Thymus (tissue), 11 donors: ENCODE data around the gene QSOX2. TPM values are rescaled to one million over a fixed set of nuclear protein-coding genes. Genes with fewer than 3 reads are reported as not detected.

ENCODE experiments used
- DNase-seq, 9 donors: peaks; one replicate each; pipeline ENCODE4 v3.0.0-alpha.2; 2013; ENCODE audit warnings: low spot score in 9 of 9, low read depth in 6 of 9, missing footprints in 1 of 9
- H3K27ac ChIP-seq, 2 donors: one replicate each; pipeline ENCODE4 v1.5.1; 2013; ENCODE audit warnings: control low read depth in 1 of 2, low read depth in 1 of 2, low read length in 1 of 2, mild to moderate bottlenecking in 1 of 2, moderate library complexity in 1 of 2
- H3K27me3 ChIP-seq, 2 donors: one replicate each; pipeline ENCODE4 v1.5.1; 2013; ENCODE audit warnings: low read length in 1 of 2; ENCODE audit not compliant: control insufficient read depth in 2 of 2, insufficient read depth in 1 of 2
- H3K36me3 ChIP-seq, 2 donors: one replicate each; pipeline ENCODE4 v1.5.1; 2013; ENCODE audit warnings: low read length in 1 of 2, mild to moderate bottlenecking in 1 of 2, moderate library complexity in 1 of 2; ENCODE audit not compliant: control insufficient read depth in 2 of 2, insufficient read depth in 2 of 2
- H3K4me1 ChIP-seq, 2 donors: one replicate each; pipeline ENCODE4 v1.5.1; 2013; ENCODE audit warnings: low read length in 2 of 2; ENCODE audit not compliant: control insufficient read depth in 2 of 2, insufficient read depth in 2 of 2
- H3K4me3 ChIP-seq, 2 donors: one replicate each; pipeline ENCODE4 v1.5.1; 2013; ENCODE audit warnings: low read length in 2 of 2, control low read depth in 1 of 2, mild to moderate bottlenecking in 1 of 2
- H3K9me3 ChIP-seq, 2 donors: one replicate each; pipeline ENCODE4 v1.5.1; 2013; ENCODE audit warnings: low read length in 1 of 2, mild to moderate bottlenecking in 1 of 2; ENCODE audit not compliant: control insufficient read depth in 2 of 2, insufficient read depth in 1 of 2
- WGBS: extraction: QIAGEN DNeasy Blood & Tissue Kit; methylation state at CpG from one replicate; pipeline ENCODE4 v1.1.7; 2013; 5-methylcytosine and 5-hydroxymethylcytosine counted together
- polyA plus RNA-seq: library from polyadenylated mRNA; stranded (reverse); fragments of 200-250 nt; gene quantifications from one replicate; pipeline ENCODE4 v1.2.3, GENCODE V29; 2013
- total RNA-seq: library from RNA; stranded (reverse); fragments of 120-200 nt; gene quantifications from one replicate; pipeline ENCODE4 v1.2.4, GENCODE V29; 2013
- donor health status: healthy.

Gene QSOX2
- total and polyA plus RNA-seq, 2 donors = 3.9 to 11.5 TPM

DNA sequence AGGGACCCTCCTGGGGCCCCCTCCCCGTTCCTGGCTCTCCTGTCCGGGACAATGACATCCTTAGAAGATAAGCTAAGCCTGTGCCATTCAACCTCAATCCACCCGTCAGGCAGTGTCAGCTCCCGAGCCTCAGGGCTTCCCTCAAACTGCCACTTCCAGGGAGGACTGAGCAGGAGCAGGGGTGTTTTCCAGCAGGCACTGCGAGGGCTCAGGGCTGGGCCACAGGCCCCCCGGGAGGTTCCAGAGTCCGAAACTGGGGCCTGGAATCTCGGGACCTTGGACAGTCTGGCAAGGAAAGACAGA lies 66.9 kb downstream of the QSOX2 start:
- Histone ChIP-seq H3K27ac (no peak overlapping the region), H3K36me3 (no peaks in the 10 kb centered on the region), H3K9me3 (no peaks in the 10 kb centered on the region), H3K4me1 (no peaks in the 10 kb centered on the region), H3K4me3 (no peak overlapping the region), H3K27me3 (peaks cover 0 to 38% of the 10 kb centered on the region in 2 donors)
- 71% methylated on average over 8 of the region's 8 CpGs for WGBS
- no peak for DNase-seq

- peaks cover 0 to 35% of the 10 kb centered on the region in 2 donors for H3K27me3 ChIP-seq
- no peak overlapping the region for H3K27ac ChIP-seq
- 94% methylated on average over 21 of the region's 21 CpGs for WGBS
- H3K36me3 ChIP-seq = no peaks in the 10 kb centered on the region
- no peaks in the 10 kb centered on the region for H3K4me1 ChIP-seq
- no peak overlapping the region for H3K4me3 ChIP-seq
- DNase-seq = no peak
- H3K9me3 ChIP-seq = no peaks in the 10 kb centered on the region
Measured at GRCh38 chr9:136178061-136178772, 67.4 kb downstream of the QSOX2 start.

- Histone ChIP-seq H3K27me3 (peaks cover 0 to 28% of the 10 kb centered on the region in 2 donors), H3K9me3 (no peaks in the 10 kb centered on the region), H3K4me3 (no peak overlapping the region), H3K36me3 (no peaks in the 10 kb centered on the region), H3K27ac (no peak overlapping the region), H3K4me1 (no peaks in the 10 kb centered on the region)
- WGBS = 96% methylated on average over 14 of the region's 14 CpGs
- no peak for DNase-seq
Measured at GRCh38 chr9:136177224-136177623, 68.4 kb downstream of the QSOX2 start.

DNA sequence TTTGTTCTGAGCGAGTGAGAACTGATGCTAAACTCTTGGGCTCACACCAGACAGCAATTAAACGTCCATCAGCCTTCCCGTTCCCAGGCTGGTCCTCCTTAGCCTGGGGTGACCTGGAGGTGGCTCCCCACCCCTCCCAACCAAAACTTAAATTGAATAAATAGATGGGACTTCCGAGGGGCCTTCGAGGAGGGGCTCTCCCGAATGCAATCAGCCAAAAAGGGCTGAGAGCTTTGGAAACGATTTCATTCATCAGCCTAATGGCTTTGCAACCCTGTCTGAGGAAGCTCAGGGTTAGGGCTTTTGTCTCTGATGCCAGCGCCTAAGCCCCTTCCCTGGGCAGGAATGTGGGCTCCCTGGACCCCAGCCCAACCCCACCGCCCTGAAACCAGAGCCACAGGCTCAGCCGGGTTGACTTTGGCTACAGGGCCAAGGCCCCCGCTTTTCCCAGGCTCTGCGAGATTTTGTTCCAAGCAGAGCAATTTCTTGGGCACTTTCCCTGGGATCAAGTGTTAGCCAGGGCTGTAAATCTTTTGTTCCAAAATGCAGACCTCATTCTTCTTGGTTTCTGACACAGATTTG lies 69.9 kb downstream of the QSOX2 start:
- Histone ChIP-seq H3K27ac (no peak overlapping the region), H3K27me3 (peaks cover 0 to 32% of the 10 kb centered on the region in 2 donors), H3K4me3 (no peak overlapping the region), H3K4me1 (no peaks in the 10 kb centered on the region), H3K9me3 (no peaks in the 10 kb centered on the region), H3K36me3 (no peaks in the 10 kb centered on the region)
- DNase-seq = no peak
- WGBS = 83% methylated on average over 12 of the region's 12 CpGs

GRCh38 chr9:136174779-136175615 lies 70.6 kb downstream of the QSOX2 start:
- Histone ChIP-seq H3K9me3 (no peaks in the 10 kb centered on the region), H3K27me3 (peaks cover 0 to 32% of the 10 kb centered on the region in 2 donors), H3K36me3 (no peaks in the 10 kb centered on the region), H3K27ac (no peak overlapping the region), H3K4me1 (no peaks in the 10 kb centered on the region), H3K4me3 (no peak overlapping the region)
- no peak for DNase-seq
- 78% methylated on average over 8 of the region's 8 CpGs for WGBS

DNA sequence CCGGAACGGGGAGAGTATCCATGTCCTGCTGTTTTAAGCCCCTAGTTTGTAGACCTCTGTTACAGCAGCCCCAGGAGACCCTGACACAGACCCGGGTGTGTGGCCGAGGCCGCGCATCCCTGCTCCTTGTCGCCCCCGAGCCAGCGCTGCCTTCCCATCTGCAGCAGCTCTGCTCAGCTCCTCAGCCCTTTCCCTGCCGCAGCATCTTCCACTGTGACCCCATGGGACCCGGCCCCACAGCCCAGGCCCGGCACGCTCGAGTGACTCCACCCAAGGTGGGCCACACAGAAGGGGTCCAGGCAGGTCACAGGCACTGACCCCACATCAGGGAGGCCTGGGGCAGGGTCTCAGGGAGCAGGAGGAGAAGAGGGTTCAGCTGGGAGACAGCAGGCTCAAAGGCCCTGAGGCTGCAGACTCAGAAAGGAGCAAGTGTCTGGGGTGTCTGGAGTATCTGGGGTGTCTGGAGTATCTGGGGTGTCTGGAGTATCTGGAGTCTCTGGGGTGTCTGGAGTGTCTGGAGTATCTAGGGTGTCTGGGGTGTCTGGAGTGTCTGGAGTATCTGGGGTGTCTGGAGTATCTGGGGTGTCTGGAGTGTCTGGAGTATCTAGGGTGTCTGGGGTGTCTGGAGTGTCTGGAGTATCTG lies 71.8 kb downstream of the QSOX2 start:
- 95% methylated on average over 14 of the region's 14 CpGs for WGBS
- Histone ChIP-seq H3K27ac (no peak overlapping the region), H3K9me3 (no peaks in the 10 kb centered on the region), H3K4me1 (no peaks in the 10 kb centered on the region), H3K4me3 (no peak overlapping the region), H3K36me3 (no peaks in the 10 kb centered on the region), H3K27me3 (peaks cover 0 to 29% of the 10 kb centered on the region in 2 donors)
- DNase-seq = no peak

DNA sequence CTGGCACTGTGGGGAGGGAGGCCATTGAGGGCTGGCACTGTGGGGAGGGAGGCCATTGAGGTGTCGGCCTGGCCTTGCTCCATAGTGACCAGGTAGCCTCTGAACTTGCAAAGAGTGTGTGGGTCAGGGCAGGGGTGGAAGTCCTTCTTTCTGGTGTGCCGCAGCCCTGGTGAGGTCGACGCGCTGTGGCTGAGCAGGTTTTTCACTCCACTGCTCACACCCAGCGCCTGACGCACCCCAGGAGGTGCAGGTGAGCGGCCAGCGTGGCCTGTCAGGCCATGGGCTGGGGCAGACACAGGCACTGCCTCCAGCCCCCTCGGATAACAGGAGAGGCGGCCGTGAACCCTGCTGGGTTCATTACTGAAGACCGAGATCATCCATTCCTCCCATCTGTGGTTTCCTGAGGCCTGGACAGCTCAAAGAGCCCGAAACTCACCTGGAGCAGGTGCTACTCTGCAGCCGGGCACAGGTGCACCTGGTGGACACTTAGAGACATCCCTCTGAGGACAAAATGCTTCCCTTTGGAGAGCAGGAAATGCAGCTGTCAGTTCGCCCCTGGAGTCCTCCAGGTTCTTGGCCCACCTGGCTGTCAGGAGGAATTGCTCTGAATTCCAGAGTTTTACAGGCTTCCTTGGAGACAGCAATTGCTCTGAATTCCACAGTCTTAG lies 73.1 kb downstream of the QSOX2 start:
- peaks cover 0 to 22% of the 10 kb centered on the region in 2 donors for H3K27me3 ChIP-seq
- H3K9me3 ChIP-seq = no peaks in the 10 kb centered on the region
- no peaks in the 10 kb centered on the region for H3K4me1 ChIP-seq
- DNase-seq = no peak
- WGBS = 91% methylated on average over 16 of the region's 16 CpGs
- H3K27ac ChIP-seq = no peak overlapping the region
- H3K36me3 ChIP-seq = no peaks in the 10 kb centered on the region
- no peak overlapping the region for H3K4me3 ChIP-seq

GRCh38 chr9:136171801-136172411 lies 73.7 kb downstream of the QSOX2 start:
- no peak for DNase-seq
- H3K36me3 ChIP-seq = no peaks in the 10 kb centered on the region
- no peak overlapping the region for H3K4me3 ChIP-seq
- H3K27ac ChIP-seq = no peak overlapping the region
- no peaks in the 10 kb centered on the region for H3K4me1 ChIP-seq
- 80% methylated on average over 11 of the region's 11 CpGs for WGBS
- peaks cover 0 to 22% of the 10 kb centered on the region in 2 donors for H3K27me3 ChIP-seq
- H3K9me3 ChIP-seq = no peaks in the 10 kb centered on the region
